ENCODE results near the gene PRDM4.

DNA sequence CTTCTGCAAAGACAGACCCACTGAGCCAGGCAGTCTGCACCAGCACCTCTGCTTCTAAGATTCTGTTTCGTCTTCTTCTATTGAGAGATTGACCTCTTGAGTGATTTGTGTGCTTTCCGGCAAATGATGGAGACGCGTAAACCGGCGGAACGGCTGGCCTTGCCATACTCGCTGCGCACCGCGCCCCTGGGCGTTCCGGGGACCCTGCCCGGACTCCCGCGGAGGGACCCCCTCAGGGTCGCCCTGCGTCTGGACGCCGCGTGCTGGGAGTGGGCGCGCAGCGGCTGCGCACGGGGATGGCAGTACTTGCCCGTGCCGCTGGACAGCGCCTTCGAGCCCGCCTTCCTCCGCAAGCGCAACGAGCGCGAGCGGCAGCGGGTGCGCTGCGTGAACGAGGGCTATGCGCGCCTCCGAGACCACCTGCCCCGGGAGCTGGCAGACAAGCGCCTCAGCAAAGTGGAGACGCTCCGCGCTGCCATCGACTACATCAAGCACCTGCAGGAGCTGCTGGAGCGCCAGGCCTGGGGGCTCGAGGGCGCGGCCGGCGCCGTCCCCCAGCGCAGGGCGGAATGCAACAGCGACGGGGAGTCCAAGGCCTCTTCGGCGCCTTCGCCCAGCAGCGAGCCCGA lies 14.3 kb upstream of the PRDM4 start:
- TF ChIP-seq CTCF (IDR thresholded peaks at IDR 0.05 in 2 of 3, conservative IDR thresholded peaks at IDR 0.05 in 1 of 3; ENCODE audit: borderline replicate concordance in 1 of 3, insufficient read depth in 1 of 3, low read depth in 2 of 3, low read length in 2 of 3) (no peak), POLR2AphosphoS5 (IDR thresholded peaks at IDR 0.05; ENCODE audit: low read depth, low read length) (no peak), POLR2A (IDR thresholded peaks at IDR 0.05; ENCODE audit: borderline replicate concordance, extremely low read depth, insufficient read depth, insufficient read length) (no peak), SRF (IDR thresholded peaks at IDR 0.05; ENCODE audit: low read depth) (no peak), EZH2phosphoT487 (IDR thresholded peaks at IDR 0.05; ENCODE audit: borderline replicate concordance) (no peak), RAD21 (IDR thresholded peaks at IDR 0.05; ENCODE audit: low read depth) (no peak), EZH2 (IDR thresholded peaks at IDR 0.05) (no peak), CBX3 (IDR thresholded peaks at IDR 0.05; ENCODE audit: low read depth) (no peak), ZFX (IDR thresholded peaks at IDR 0.05) (no peak), YY1 (IDR thresholded peaks at IDR 0.05; ENCODE audit: extremely low read depth, insufficient replicate concordance, low read depth, low read length) (no peak), ELF1 (IDR thresholded peaks at IDR 0.05; ENCODE audit: borderline replicate concordance, low read depth) (no peak), SIN3A (IDR thresholded peaks at IDR 0.05; ENCODE audit: low read depth) (no peak)
- TF ChIP-seq, protein P1, sequence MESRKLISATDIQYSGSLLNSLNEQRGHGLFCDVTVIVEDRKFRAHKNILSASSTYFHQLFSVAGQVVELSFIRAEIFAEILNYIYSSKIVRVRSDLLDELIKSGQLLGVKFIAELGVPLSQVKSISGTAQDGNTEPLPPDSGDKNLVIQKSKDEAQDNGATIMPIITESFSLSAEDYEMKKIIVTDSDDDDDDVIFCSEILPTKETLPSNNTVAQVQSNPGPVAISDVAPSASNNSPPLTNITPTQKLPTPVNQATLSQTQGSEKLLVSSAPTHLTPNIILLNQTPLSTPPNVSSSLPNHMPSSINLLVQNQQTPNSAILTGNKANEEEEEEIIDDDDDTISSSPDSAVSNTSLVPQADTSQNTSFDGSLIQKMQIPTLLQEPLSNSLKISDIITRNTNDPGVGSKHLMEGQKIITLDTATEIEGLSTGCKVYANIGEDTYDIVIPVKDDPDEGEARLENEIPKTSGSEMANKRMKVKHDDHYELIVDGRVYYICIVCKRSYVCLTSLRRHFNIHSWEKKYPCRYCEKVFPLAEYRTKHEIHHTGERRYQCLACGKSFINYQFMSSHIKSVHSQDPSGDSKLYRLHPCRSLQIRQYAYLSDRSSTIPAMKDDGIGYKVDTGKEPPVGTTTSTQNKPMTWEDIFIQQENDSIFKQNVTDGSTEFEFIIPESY (IDR thresholded peaks at IDR 0.05; ENCODE audit: extremely low read depth, insufficient replicate concordance, low read length), result no peak
